HFFc6 (cell line): ENCODE data around the gene FOXI1. TPM values are rescaled to one million over a fixed set of nuclear protein-coding genes. Genes with fewer than 3 reads are reported as not detected.
A peak's percentile ranks its signal among the peaks of the same experiment; 100 is the strongest.

Experiments used
- DNase-seq: peaks from one replicate; pipeline ENCODE4 v3.0.0-alpha.2; 2018
- H3K27ac Mint-ChIP-seq: 2 replicates; pipeline ENCODE4 v1.8.0; 2020; ENCODE audit warnings: mild to moderate bottlenecking, mixed read lengths
- H3K27me3 Mint-ChIP-seq: 2 replicates; pipeline ENCODE4 v1.8.0; 2021; ENCODE audit warnings: mild to moderate bottlenecking, moderate library complexity, mixed read lengths; ENCODE audit not compliant: insufficient read depth
- H3K36me3 Mint-ChIP-seq: 2 replicates; pipeline ENCODE4 v1.8.0; 2021; ENCODE audit warnings: low read depth, mixed read lengths
- H3K4me1 Mint-ChIP-seq: 2 replicates; pipeline ENCODE4 v1.8.0; 2020; ENCODE audit warnings: low read depth, mixed read lengths
- H3K4me3 Mint-ChIP-seq: 2 replicates; pipeline ENCODE4 v1.8.0; 2020; ENCODE audit warnings: mild to moderate bottlenecking, moderate library complexity, mixed read lengths
- H3K9me3 Mint-ChIP-seq: 2 replicates; pipeline ENCODE4 v1.8.0; 2020; ENCODE audit warnings: mild to moderate bottlenecking, mixed read lengths
- CTCF ChIP-seq: fragments of 200-600 bp; sonication (generic); IDR thresholded peaks from 2 replicates; pipeline ENCODE4 v1.5.0; 2021; ENCODE audit warnings: antibody characterized with exemption, mild to moderate bottlenecking
- total RNA-seq, 6 experiments: library from RNA; stranded (reverse); fragmentation: NEBNext Ultra II Directional; extraction: Animal tissue kit (Norgen Biotek cat#: 25700); gene quantifications; 2 replicates in 1 of 6; 3 replicates in 5 of 6; pipeline ENCODE4 v1.2.3, GENCODE V29; 2021

FOXI1 gene
- total RNA-seq, 6 experiments from 2014 or later: not detected

DNA sequence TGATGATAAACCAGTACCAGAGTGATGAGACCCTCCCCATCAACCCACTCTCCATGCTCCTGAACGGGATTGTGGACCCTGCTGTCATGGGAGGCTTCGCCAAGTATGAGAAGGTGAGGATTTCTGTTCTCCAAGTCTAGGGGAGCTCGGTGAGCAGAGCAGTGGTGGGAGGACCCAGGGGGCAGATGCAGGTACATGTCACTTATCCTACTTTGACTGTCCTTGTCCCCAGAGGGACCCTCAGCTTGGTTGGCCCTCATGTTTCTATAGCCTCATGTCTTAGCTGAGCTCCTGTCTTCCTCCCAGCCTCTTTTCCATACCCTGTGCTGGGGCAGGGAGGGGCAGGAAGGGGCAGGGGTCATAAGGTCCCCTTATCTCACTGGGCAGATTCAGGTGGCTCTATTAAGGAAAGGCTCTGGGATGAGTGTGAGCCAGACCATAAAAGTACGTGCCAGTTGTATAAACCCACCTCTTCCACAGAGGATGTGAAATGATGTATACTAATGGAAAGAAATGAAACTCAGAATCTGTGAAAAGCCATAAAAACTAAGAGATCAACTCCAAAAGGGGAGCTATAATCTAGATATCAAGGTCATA is 38.0 kb upstream of the FOXI1 start:
- Mint-ChIP-seq H3K36me3 (no peaks in the 10 kb centered on the region), H3K4me1 (no peaks in the 10 kb centered on the region), H3K27me3 (peaks cover 23% of the 10 kb centered on the region), H3K27ac (no peak overlapping the region), H3K4me3 (no peak overlapping the region), H3K9me3 (no peaks in the 10 kb centered on the region)
- TF ChIP-seq CTCF: no peak
- no peak for DNase-seq

- Mint-ChIP-seq H3K4me1 (no peaks in the 10 kb centered on the region), H3K27me3 (peaks cover 26% of the 10 kb centered on the region), H3K4me3 (no peak overlapping the region), H3K27ac (no peak overlapping the region), H3K36me3 (no peaks in the 10 kb centered on the region), H3K9me3 (no peaks in the 10 kb centered on the region)
- no peak for DNase-seq
- TF ChIP-seq CTCF: no peak
These were observed 36.2 kb upstream of the FOXI1 start for GRCh38 chr5:170069512-170069911.

- TF ChIP-seq CTCF: peak; percentile 94
- DNase-seq: peak; percentile 12
- peaks cover 26% of the 10 kb centered on the region for H3K27me3 Mint-ChIP-seq
- no peaks in the 10 kb centered on the region for H3K4me1 Mint-ChIP-seq
- H3K4me3 Mint-ChIP-seq: no peak overlapping the region
- no peaks in the 10 kb centered on the region for H3K36me3 Mint-ChIP-seq
- no peaks in the 10 kb centered on the region for H3K9me3 Mint-ChIP-seq
- no peak overlapping the region for H3K27ac Mint-ChIP-seq
These were observed 34.9 kb upstream of the FOXI1 start for GRCh38 chr5:170070556-170071412.

- H3K36me3 Mint-ChIP-seq: no peaks in the 10 kb centered on the region
- no peak for DNase-seq
- H3K4me1 Mint-ChIP-seq: no peaks in the 10 kb centered on the region
- peaks cover 25% of the 10 kb centered on the region for H3K27me3 Mint-ChIP-seq
- no peak overlapping the region for H3K4me3 Mint-ChIP-seq
- no peak for TF ChIP-seq CTCF
- no peak overlapping the region for H3K27ac Mint-ChIP-seq
- H3K9me3 Mint-ChIP-seq: no peaks in the 10 kb centered on the region
These were observed 33.9 kb upstream of the FOXI1 start for GRCh38 chr5:170071748-170072147.

DNA sequence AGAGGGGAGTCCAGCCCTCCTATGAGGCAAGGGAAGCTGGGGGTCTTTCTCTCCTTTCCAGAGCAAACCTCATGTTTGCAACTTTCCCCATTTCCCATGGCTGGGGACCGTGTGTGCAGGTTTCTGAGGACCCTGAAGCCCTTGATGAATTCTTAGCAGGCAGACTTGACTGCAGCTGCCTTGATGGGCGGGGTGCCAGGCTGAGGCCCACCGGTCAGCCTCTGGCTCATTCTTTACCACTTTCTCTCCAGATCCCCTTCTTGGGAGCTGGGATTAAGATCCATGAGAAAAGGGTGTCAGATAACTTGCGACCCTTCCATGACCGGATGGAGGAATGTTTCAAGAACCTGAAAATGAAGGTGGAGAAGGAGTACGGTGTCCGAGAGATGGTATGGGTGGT is 30.0 kb upstream of the FOXI1 start:
- Mint-ChIP-seq H3K4me3 (no peak overlapping the region), H3K9me3 (no peaks in the 10 kb centered on the region), H3K27me3 (peaks cover 17% of the 10 kb centered on the region), H3K27ac (no peak overlapping the region), H3K4me1 (no peaks in the 10 kb centered on the region), H3K36me3 (no peaks in the 10 kb centered on the region)
- no peak for TF ChIP-seq CTCF
- DNase-seq: no peak
